ENCODE measurements around the gene CAPSL.

- TF ChIP-seq CTCF (conservative IDR thresholded peaks at IDR 0.05 in 1 of 2, IDR thresholded peaks at IDR 0.05 in 1 of 2; ENCODE audit: extremely low read depth in 1 of 2, insufficient read depth in 1 of 2, low read depth in 1 of 2, low read length in 2 of 2) (no peak), EZH2 (IDR thresholded peaks at IDR 0.05; ENCODE audit: borderline replicate concordance, low read length) (no peak)
Measured at GRCh38 chr5:35884191-35884769, 54.1 kb downstream of the CAPSL start.

All from mammary epithelial cell (primary cell).